ENCODE data around the gene VEGFB.
A peak's percentile ranks its signal among the peaks of the same experiment; 100 is the strongest.
"Not testable (repeated sequence)": the region's sequence is repeated elsewhere in the genome, so short reads cannot be mapped to it uniquely, and the experiment has no call there.

VEGFB gene

DNA sequence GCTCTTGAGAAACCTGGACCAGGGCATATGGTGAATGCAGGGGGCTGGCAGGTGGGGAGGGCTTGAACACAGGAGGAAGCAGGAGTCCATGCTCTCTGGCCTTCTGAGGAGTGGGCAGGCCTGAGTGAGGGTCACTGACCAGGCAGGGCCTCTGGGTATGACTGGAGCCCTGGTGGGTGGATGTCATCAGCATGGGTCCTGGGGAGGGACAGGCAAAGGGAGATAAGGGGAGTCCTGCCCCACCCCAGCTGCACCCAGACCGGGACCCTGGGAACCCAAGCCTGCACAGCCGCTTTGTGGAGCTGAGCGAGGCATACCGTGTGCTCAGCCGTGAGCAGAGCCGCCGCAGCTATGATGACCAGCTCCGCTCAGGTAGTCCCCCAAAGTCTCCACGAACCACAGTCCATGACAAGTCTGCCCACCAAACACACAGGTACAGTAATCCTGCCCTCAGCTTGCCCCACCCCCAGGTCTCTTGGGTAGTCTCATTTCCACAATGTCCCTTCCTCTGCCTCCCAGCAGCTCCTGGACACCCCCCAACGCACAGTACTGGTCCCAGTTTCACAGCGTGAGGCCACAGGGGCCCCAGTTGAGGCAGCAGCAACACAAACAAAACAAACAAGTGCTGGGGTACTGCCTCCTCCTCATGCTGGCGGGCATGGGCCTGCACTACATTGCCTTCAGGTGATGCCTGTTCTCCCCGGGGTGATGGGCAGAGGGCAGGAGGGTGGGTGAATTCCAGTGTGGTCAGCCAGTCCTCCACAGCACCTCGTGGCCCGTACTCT, 2.0 kb upstream of the VEGFB start:
- DNase-seq: no peak

DNA sequence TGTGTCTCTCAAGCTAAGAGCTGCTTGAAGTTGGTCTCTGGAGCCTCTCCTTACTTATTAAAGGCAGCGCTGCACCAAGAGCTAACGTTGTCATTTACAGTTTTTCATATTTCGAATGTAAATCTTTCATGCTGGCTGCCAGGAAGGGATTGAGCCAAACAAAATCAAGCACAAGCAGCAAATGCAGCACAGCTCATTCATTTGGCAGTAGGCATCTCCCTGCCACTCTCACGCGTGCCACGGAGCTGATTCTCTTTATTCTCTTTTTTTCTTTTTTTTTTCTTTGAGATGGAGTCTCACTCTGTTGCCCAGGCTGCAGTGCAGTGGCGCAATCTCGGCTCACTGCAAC, 1.4 kb upstream of the VEGFB start:
- no peak for DNase-seq

DNA sequence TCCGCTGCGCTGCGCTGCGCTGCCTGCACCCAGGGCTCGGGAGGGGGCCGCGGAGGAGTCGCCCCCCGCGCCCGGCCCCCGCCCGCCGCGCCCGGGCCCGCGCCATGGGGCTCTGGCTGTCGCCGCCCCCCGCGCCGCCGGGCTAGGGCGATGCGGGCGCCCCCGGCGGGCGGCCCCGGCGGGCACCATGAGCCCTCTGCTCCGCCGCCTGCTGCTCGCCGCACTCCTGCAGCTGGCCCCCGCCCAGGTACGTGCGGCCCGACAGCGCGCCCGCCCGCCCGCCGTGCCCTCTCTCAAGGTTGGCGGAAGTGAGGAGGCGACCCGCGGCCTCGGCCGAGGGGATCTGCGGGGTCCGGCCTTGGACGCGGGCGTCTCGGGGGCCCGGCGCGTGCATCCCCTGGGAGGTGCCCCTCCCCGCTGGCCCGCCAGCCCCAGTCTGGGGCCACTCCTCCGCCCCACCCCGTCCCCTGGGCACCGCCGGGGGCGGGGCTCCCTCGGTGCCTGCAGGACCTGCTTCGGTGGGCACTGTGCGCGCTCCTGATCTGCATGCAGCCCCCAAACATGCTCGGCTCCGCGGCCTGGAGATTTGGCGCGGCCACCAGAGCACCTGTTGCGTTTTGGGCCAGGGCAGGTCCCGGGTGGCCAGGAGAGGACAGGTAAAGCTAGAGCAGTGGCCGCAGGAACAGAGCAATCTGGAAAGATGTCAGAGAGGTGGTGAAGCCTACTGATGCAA, 429 bp downstream of the VEGFB start:
- peak; percentile 52 for DNase-seq

DNA sequence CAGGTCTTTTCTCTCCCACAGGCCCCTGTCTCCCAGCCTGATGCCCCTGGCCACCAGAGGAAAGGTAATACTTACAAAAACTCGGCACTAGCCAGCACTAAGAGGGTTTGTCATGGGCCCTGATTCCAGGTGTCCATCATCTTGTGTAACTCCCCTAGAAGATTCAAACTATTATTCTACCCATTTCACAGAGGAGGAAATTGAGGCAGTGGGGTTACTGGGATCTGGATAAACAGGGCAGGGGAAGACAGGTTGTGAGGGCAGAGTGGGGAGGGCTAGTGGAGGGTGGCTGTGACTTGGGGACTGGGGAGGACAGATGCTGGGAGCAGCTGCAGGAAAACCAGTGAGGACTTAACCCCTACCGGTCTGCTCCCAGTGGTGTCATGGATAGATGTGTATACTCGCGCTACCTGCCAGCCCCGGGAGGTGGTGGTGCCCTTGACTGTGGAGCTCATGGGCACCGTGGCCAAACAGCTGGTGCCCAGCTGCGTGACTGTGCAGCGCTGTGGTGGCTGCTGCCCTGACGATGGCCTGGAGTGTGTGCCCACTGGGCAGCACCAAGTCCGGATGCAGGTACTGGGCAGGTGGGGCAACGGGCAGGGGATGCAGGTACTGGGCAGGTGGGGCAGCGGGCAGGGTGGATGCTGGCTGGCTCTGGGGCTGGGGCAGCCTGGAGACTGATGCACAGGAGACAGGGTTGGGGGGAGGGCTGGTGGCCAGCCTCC, 1.2 kb downstream of the VEGFB start:
- no peak for DNase-seq

DNA sequence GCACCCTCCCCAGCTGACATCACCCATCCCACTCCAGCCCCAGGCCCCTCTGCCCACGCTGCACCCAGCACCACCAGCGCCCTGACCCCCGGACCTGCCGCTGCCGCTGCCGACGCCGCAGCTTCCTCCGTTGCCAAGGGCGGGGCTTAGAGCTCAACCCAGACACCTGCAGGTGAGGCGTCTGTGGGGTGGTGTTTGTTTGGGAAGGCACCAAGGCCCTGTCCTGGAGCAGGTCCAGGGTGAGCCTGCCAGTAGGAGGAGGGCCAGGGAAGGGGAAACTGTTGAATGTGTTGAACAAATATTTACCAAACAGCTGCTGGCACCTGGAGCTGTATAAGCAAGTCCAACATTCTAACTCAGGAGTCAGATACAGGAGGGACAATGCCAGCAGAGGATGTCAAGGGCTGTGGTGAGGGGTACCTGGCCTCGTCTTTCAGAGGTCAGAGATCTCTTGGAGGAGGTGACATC, 3.1 kb downstream of the VEGFB start:
- no peak for DNase-seq

DNA sequence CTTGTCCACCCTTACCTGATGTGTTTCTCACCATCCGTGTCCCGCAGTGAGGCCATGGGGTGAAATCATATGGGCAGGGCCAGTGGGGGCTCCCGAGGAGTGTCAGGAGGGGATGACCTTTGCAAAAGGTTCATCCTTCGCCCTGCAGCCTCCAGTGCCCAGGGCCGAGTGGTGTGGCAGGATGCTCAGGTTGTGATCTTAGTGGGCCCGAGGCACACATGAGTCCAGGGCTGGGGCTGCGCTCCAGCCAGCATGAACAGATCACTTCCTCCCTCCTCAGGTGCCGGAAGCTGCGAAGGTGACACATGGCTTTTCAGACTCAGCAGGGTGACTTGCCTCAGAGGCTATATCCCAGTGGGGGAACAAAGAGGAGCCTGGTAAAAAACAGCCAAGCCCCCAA, 3.7 kb downstream of the VEGFB start:
- no peak for DNase-seq

DNA sequence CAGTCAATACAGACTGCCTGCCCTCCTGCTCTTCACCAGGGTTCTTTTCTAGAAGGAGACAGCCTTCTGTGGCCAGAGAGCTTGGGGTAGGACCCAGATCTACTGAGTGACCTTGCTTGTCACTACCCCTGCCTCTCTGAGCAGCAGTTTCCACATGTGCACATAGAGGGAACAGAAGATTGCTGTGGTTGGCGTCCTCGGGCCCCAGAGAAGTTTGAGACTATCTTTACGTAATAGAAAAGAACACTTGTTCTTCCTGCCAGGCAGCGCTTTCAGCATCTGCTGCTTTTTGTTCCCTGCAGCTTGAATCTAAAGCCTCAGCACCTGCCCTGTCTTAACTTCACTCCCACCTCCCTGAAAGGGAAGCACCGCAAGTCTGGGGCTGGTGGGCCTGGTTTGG, 4.6 kb downstream of the VEGFB start:
- DNase-seq: no peak

DNA sequence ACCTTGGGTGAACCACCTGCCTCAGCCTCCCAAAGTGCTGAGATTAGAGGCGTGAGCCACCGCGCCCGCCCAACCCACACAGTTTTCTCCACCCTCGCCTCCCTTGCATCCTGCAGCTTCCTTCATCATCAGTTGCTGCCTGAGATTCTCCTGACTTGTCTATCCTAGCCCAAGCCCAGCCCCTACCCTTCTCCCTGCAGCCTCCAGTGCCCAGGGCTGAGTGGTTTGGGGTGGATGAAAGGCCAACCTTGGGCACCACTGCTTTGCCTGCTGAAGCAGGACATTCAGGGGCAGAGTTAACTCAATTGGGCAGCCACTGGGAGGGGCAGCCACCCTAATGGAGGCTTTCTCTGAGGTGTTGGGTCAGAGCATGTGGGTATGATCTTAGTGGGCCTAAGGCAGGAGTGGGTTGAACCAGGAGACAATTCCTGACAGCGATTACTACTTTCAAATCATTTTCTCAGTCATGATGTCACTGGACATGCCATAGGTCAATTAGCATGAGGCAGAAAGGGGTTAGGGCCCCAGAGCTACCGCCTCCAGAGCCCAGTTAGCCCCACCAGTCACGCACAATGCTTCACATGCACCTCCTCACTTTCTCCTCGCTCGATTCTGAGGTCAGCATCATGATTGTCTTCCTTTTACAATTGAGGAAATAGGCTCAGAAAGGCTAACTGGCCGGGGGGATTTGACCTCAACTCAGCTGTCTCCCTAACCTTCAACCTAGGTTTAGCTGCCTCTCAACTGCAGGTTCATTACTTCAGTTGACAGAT, 5.5 kb downstream of the VEGFB start:
- DNase-seq: no peak

DNA sequence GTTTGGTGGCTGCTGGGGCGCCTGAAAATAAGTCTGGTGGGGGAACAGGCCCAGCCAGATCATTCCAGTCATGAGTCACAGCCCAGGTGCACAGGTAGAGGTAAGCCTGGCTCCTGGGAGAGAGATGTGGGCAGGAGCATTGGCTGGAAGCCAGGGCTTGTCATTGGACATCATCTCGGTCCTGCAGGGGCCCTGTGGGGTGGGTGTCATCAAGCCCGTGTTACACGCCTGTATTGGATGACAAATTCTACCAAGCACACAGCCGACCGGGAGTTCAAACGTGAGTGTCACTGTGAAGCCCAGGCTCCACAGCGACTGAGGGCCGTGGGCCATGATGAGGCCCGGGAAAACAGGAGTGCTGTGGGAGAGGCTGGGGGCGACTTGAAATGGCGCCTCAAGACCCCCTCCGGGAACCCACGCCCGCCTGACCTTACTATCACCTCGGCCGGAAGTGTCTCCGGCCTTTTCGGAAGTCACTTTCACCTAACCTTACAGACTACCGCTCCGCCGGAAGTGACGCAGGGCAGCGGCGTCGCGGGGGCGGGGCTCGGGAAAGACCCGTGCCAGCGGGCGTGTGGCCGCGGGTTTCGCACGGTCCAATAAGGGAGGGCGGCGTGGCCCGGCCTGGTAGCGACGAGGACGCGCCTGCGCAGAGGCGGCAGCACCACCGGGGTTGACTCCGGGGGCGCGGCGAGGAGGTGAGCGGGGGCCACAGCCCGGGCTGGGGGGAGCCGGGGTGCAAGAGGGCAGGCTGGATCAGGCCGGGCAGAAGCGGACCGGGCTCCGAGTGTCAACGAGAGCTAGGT, 6.3 kb downstream of the VEGFB start, which contains the start of gene FKBP2:
FKBP2 (plus strand) TSS at position 661 of the 806 bp plus-strand sequence. CDS start 1,293 bp downstream, outside the sequence.
- peak; percentile 96 for DNase-seq

DNA sequence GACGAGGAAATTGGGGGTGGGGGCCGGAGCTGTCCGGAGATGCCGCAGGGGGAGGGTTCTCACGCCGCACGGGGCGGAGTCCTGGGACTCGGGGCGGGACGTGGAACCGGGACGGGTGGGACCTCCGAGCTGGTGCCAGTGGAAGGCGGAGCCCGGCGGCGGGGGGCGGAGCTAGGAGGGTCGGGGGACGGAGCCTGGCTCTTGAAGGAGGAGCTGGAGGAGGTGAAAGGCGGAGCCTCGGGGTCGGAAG, 6.8 kb downstream of the VEGFB start:
- DNase-seq: no peak

DNA sequence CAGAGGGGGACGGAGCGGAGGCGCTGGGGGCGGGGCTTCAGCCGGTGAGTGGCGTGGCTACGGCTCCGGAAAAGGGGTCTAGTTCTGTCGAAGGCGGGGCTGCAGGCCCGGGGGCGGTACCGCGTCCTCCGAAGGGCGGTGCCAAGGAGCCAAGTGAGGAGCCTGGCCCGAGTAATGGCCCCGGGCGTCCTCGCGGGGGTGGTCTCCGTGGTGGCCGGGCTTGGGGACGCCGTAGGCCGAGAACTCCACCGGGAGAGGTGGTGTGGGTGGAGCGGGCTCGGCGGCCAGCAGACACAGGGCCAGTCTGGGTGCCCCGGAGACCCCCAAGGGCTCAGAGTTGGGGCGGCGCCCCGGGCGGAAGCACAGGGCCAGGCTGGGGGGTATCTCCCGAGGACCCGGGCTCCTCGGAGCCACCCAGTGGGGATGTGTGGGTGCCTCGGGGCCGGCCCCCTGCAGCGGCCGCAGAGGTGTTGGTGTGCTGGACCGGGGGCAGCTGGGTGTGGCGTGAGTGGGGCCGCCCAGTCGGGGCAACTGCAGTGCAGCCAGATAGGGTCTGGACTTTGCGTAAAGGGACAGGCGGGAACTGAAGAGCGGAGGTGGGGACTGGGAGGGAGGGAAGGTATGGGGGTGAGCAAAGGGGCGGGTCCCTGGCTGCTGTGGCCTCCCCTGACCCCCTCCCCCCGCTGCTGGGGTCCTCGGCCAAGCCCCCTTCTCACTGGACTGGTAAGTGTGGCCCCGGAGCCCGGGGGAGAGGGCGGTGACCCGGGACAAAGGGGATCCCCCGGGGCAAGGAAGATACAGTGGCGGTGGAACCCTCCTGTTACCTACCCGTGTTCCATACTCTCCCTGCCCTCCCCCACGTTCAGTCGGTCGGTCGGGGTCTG, 7.3 kb downstream of the VEGFB start:
- peak; percentile 98 for DNase-seq

DNA sequence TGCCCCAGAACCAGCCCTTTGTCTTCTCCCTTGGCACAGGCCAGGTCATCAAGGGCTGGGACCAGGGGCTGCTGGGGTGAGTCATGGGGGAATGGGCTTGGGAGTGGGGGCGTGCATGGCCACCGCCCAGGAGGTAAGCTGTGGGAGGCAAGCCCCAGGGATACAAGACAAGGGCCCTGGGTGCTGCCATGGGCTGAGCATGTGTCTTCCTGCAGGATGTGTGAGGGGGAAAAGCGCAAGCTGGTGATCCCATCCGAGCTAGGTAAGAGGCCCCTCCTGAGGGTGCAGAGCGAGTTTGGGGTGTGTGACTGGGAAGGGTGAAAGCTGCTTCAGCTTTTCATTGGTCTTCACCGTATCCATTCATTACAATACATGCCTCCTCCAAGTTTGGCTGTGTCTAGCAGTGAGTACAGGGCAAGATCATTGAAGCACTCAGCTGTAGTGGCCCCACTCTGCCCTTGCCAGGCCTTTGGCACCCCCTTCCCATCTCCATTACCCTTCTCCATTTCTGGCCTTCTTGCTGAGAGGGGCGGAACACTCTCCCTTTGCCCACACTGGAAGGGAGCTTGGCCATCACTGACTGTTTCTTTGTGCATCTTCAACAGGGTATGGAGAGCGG, 9.0 kb downstream of the VEGFB start:
- no peak for DNase-seq

DNA sequence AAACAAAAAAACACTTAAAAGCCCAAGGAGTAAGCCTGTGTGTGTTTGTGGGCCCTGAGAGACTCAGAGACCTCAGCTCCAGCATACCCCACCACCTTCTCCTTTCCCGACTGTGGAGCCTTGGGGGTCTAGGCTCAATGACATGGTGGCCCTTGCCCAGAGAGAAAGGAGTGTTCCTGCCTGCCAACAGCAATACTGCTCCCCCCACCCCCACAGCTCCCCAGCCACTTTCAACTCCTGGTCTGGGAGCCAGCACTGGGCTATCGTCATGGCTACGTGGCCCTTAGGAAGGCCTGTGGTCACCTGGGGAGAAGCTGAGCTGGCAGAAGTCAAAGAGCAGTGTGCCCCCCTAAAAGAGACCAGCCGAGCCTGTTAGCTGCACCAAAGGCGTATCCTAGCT, 9.7 kb downstream of the VEGFB start:
- no peak for DNase-seq

DNA sequence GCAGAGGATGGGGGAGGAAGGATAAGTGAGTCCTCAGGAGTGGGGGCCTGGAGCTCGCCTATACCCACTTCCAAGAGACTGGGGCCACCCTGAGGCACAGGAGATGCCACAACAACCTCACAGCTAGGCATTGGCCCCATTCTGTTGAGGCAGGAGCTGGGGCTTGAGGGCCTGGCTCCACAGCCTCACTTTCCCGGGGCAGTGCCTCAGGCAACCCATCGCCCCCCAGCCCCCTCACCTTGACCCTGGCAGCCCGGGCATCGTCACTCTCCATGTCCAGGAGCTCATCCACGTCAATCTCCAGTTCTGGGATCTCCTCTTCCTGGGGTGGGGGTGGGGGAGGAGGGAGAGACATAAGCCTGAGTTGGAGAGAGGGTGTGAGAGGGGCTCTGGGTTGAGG, 10.6 kb downstream of the VEGFB start:
- no peak for DNase-seq

DNA sequence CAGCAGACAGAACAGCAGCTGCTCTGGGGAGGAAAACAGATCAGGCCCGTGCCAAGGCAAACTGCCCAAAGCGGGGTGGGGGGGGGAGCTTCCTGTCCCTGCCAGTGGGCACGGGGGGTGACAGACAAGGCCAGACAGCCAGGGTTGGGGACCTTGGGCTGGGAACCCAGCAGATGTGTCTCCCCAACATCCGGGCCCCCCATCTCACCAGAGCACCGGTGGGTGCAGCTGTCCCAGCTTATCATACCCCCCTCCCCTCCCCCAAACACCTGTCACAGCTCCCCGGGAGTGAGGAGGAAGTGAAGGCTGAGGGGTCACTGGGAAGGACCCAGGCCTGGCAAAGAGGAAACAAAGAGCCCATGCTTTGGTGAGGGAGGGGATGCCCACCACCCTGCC, 11.0 kb downstream of the VEGFB start:
- DNase-seq: no peak

DNA sequence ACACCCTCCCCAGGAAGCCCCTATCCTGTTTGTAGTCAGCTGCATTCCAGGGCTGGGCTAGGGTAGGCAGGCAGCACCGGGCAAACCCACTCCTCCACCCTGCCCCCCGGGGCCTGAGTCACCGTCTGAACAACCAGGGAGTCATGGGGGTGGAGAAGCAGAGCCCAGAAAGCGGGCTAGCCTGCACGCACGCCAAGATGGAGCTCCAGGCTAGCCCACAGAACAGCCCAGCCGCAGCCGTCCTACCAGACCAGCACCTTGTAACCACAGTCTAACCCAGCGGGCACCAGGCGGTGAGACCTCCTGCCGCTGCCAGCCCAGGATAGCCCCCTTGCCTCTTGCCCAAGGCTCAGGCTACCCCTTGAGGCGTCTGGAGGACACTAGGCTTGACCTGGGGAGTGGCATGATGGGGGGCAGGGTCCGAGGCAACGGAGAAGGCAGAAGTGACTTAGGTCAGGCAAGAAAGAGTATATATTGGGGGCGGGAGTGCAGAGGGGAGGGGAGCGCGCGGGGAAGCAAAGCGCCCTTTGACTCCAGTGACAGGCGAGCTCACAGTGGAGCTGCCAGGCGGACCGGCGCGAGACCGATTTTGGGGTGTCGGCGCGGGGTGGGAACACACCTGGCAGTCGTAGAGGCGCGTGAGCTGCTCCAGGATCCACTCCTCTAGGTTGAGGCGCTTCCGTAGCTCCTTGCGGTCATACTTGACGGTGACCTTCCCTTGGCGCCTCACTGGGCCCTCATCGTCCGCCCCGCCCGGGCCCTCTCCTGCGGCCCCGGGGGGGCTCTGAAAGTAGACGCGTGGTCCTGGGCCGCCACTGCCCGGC, 11.6 kb downstream of the VEGFB start:
- DNase-seq: peak; percentile 66

DNA sequence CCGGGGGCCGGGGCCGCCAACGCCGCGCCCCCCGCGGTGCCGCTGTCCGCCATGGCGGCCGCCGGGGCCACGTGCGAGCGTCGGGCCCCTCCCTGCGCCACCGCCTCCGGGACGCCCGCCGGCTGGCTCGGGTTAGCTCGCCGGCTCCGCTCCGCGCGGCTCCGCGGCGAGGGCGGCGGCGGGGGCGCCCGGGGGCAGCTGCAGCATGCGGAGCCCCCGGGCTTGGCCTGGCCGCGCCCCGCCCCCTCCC, 12.2 kb downstream of the VEGFB start:
- DNase-seq: not testable (repeated sequence)

DNA sequence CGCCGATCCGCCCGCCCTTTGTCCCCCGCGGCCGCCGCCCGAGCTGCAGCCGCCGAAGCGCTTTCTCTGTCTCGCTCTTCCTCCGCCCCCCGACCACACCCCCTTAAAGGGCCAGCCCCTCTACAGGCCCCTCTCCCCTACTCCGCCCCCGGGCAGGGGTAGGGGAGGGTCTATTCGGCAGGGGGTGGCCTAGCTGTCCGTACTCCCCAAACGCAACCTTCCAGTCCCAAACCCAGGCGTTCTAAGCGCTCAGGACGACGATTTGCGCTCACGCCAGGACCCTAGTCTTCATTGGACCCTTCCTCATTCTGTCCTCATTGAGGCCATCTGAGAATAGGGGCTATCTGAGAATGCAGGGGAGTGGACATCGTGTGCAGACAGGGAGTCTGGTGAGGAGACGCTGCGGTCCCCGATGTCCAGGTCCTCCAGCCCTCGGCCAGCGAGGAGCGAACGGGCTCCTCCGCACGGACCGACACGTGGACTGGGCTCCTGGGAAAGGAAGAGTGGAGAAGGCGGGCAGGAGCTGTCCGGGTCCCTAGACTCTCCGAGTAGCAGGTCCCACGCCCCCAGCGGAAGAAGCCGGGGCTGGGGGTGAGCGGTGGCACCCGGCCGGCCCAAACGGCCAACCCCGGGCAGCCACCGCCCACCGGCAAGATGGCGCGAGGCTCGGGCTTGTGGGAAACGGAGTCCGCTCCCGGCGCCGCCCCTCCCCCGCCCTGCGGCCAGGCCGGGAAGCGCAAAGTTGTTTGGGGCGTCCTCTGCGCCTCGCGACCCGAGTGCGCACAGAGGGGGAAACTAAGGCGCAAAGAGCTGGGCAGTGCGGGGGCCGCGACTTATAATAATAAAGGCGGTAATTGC, 12.7 kb downstream of the VEGFB start, which contains the start of gene PPP1R14B:
PPP1R14B (minus strand) TSS at position 73 of the 858 bp plus-strand sequence. CDS start 270 bp downstream, outside the sequence.
- peak; percentile 93 for DNase-seq

All from retina (tissue), 1 donor.